K562 (cell line): ENCODE measurements around the gene MYBL2. TPM values are rescaled to one million over a fixed set of nuclear protein-coding genes. Genes with fewer than 3 reads are reported as not detected.

Experiments used
- EP400 ChIP-seq: fragments of 450-650 bp; IDR thresholded peaks from 2 replicates; pipeline ENCODE4 v1.6.1; 2017; ENCODE audit warnings: antibody characterized with exemption, mild to moderate bottlenecking, moderate library complexity
- HINFP ChIP-seq: fragments of 450-650 bp; conservative IDR thresholded peaks from 2 replicates; pipeline ENCODE4 v1.6.1; 2016; ENCODE audit warnings: missing genetic modification characterization, low read depth, mild to moderate bottlenecking, control low read depth, missing compliant biosample characterization
- MAZ ChIP-seq, 2 experiments: fragments of 450-650 bp in 1 of 2; sonication (generic) in 1 of 2; formaldehyde crosslinking; IDR thresholded peaks in 1 of 2; conservative IDR thresholded peaks in 1 of 2; 2 replicates each; pipeline versions ENCODE4 v1.4.0 to v1.5.0; 2020; ENCODE audit warnings: mild to moderate bottlenecking in 1 of 2, missing genetic modification reagents in 1 of 2
- NRF1 ChIP-seq, 2 experiments: fragments of 450-650 bp; IDR thresholded peaks in 1 of 2; conservative IDR thresholded peaks in 1 of 2; 2 replicates each; pipeline ENCODE4 v1.6.1; 2014; ENCODE audit warnings: mild to moderate bottlenecking in 2 of 2
- PKNOX1 ChIP-seq: fragments of 450-650 bp; IDR thresholded peaks from 2 replicates; pipeline ENCODE4 v1.6.1; 2016
- PURB ChIP-seq: sonication (generic); formaldehyde crosslinking; IDR thresholded peaks from 2 replicates; pipeline ENCODE4 v1.9.0; 2021; ENCODE audit warnings: low read depth, mild to moderate bottlenecking, missing genetic modification reagents
- RBM14 ChIP-seq: fragments of 200-400 bp; formaldehyde crosslinking; IDR thresholded peaks from 2 replicates; pipeline ENCODE4 v1.6.1; 2018; ENCODE audit warnings: low read depth, mild to moderate bottlenecking, low read length, moderate library complexity, borderline replicate concordance; ENCODE audit not compliant: insufficient read depth
- SNRNP70 ChIP-seq: fragments of 200-400 bp; formaldehyde crosslinking; optimal IDR thresholded peaks from 2 replicates; pipeline ENCODE3; 2017; ENCODE audit warnings: low read depth, low read length
- STAT6 ChIP-seq: sonication (generic); formaldehyde crosslinking; IDR thresholded peaks from 2 replicates; pipeline ENCODE4 v1.8.1; 2023; ENCODE audit warnings: mild to moderate bottlenecking, missing genetic modification reagents
- ZNF77 ChIP-seq: fragments of 250-450 bp; sonication (Bioruptor Pico); IDR thresholded peaks from 2 replicates; pipeline ENCODE4 v1.5.0; 2020
- polyA plus RNA-seq, 8 experiments: library from polyadenylated mRNA; depleted of rRNA in 4 of 8; stranded (reverse) in 5 of 8; unstranded in 3 of 8; fragments of >200 nt; fragmentation: Nextera tagmentation in 2 of 8; fragmentation: Illumina TruSeq in 1 of 8; extraction: Ambion mirVana in 2 of 8; extraction: Trizol in 1 of 8; gene quantifications; 2 replicates each; pipeline versions ENCODE4 v1.2.1 to v1.2.3, GENCODE V29; 2011 to 2014; ENCODE audit warnings: inconsistent platforms in 1 of 8, missing spikeins in 1 of 8
- total RNA-seq, 7 experiments: library from RNA; depleted of rRNA in 6 of 7; stranded (reverse); fragments of >200 nt in 6 of 7; fragmentation: Illumina TruSeq in 2 of 7; extraction: Trizol in 2 of 7; gene quantifications; 2 replicates each; pipeline versions ENCODE4 v1.2.1 to v1.2.3, GENCODE V29; 2011 to 2021; ENCODE audit warnings: low replicate concordance in 1 of 7
- TF ChIP-seq, protein P1 (sequence below): fragments of 450-650 bp; formaldehyde crosslinking; IDR thresholded peaks from 2 replicates; pipeline ENCODE4 v1.4.0; 2020; ENCODE audit warnings: mild to moderate bottlenecking, moderate library complexity
- TF ChIP-seq, protein P2 (sequence below): fragments of 450-650 bp; IDR thresholded peaks from 2 replicates; pipeline ENCODE4 v1.7.1; 2018; ENCODE audit warnings: mild to moderate bottlenecking, low read depth; ENCODE audit not compliant: partially characterized antibody

Gene MYBL2
- total and polyA plus RNA-seq, 9 of the 15 experiments (the other 6 are each of a cell fraction or from before 2014, with no cell fraction given), result 4.4 to 169 (median 52.5) TPM

- TF ChIP-seq, protein P1, sequence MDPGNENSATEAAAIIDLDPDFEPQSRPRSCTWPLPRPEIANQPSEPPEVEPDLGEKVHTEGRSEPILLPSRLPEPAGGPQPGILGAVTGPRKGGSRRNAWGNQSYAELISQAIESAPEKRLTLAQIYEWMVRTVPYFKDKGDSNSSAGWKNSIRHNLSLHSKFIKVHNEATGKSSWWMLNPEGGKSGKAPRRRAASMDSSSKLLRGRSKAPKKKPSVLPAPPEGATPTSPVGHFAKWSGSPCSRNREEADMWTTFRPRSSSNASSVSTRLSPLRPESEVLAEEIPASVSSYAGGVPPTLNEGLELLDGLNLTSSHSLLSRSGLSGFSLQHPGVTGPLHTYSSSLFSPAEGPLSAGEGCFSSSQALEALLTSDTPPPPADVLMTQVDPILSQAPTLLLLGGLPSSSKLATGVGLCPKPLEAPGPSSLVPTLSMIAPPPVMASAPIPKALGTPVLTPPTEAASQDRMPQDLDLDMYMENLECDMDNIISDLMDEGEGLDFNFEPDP, result no peak
- TF ChIP-seq SNRNP70, result no peak
- TF ChIP-seq RBM14, result 0 out of 2 replicates have a peak, but pooled peaks have one; percentile 52
- no peak for TF ChIP-seq PKNOX1
- TF ChIP-seq STAT6 (CRISPR knock-in tag), result no peak
- TF ChIP-seq, protein P2, sequence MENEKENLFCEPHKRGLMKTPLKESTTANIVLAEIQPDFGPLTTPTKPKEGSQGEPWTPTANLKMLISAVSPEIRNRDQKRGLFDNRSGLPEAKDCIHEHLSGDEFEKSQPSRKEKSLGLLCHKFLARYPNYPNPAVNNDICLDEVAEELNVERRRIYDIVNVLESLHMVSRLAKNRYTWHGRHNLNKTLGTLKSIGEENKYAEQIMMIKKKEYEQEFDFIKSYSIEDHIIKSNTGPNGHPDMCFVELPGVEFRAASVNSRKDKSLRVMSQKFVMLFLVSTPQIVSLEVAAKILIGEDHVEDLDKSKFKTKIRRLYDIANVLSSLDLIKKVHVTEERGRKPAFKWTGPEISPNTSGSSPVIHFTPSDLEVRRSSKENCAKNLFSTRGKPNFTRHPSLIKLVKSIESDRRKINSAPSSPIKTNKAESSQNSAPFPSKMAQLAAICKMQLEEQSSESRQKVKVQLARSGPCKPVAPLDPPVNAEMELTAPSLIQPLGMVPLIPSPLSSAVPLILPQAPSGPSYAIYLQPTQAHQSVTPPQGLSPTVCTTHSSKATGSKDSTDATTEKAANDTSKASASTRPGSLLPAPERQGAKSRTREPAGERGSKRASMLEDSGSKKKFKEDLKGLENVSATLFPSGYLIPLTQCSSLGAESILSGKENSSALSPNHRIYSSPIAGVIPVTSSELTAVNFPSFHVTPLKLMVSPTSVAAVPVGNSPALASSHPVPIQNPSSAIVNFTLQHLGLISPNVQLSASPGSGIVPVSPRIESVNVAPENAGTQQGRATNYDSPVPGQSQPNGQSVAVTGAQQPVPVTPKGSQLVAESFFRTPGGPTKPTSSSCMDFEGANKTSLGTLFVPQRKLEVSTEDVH, result peak; percentile 15
- TF ChIP-seq EP400, result peak; percentile 42; the same call in 1 of the 2 replicates
- TF ChIP-seq HINFP, result no peak
- TF ChIP-seq NRF1 (conservative IDR thresholded peaks at IDR 0.05 in 1 of 2, IDR thresholded peaks at IDR 0.05 in 1 of 2), result no peak
- no peak for TF ChIP-seq ZNF77
- TF ChIP-seq MAZ (CRISPR knock-in tag; conservative IDR thresholded peaks at IDR 0.05 in 1 of 2, IDR thresholded peaks at IDR 0.05 in 1 of 2), result no peak
- no peak for TF ChIP-seq PURB (CRISPR knock-in tag)
Measured at GRCh38 chr20:43667341-43668132, 623 bp downstream of the MYBL2 start (continued).
